ENCODE data around the gene UBE3D.
A peak's percentile ranks its signal among the peaks of the same experiment; 100 is the strongest.
"Not testable (repeated sequence)": the region's sequence is repeated elsewhere in the genome, so short reads cannot be mapped to it uniquely, and the experiment has no call there.

The UBE3D gene

DNA sequence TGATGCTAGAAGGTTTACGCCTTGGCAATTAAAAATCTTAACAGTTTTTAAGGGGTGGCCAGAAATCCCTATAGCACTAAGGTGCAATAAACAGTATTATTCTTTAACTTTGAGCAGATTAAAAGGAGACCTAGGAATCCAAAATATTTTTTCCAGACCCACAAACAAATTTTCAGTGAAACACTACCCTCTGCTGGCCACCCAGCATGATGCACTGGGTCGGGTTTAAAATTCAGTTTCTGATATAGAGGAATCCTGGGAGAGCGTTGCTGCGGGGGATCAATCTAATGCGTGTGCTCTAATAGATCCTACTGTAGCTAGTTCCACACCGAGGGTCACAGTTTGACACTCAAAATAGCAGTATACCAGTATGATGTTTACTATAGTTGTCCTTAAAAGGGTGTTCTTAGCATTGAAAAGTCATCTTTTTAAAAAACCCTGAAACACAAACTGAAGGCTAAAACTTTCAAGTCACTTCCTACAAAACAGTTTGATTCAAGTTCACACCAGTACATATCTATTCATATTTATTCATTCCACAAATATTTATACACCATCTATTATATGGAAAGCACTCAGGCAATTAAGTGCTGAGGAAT, 10.2 kb downstream of the UBE3D start:
- DNase-seq (ENCODE audit: low spot score): peak; percentile 62

- no peak for DNase-seq (ENCODE audit: low spot score)
These were observed 12.0 kb downstream of the UBE3D start for GRCh38 chr6:83053678-83054077.

GRCh38 chr6:83051377-83052172, 14.1 kb downstream of the UBE3D start:
- DNase-seq (ENCODE audit: low spot score): no peak

DNA sequence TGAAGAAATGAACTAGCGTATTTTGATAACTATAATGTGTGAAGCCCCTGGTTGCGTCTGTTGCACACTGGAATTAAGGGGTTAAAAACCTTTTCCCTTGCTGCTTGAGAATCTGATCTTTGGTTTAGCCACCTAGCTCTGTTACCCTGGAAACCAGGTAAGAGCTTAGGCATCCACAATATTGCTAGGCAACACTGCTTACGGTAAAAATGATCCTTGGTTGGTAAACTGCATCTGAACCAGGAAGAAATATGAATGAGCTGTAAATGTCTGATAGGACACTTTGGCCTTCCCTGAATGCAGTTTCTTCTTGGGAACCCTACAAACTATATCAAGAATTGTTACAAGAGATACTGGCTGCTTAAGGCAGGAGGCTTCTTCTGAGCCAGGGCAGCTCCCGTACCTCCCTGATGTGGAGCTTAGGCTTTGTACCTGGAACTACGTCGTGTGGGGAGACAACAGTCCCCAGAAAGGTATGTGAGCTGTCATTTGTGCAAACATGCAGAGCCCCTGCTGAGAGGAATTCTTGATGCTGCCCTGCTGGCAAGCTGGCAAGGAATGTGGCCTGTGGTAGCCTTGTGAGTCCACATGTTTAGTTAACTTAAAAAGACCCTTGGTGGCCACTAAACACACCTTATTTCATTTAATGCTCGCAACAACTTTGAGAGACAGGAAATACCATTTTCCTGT, 18.4 kb downstream of the UBE3D start:
- no peak for DNase-seq (ENCODE audit: low spot score)

- DNase-seq (ENCODE audit: low spot score): no peak
These were observed 21.4 kb downstream of the UBE3D start for GRCh38 chr6:83044091-83044768.

DNA sequence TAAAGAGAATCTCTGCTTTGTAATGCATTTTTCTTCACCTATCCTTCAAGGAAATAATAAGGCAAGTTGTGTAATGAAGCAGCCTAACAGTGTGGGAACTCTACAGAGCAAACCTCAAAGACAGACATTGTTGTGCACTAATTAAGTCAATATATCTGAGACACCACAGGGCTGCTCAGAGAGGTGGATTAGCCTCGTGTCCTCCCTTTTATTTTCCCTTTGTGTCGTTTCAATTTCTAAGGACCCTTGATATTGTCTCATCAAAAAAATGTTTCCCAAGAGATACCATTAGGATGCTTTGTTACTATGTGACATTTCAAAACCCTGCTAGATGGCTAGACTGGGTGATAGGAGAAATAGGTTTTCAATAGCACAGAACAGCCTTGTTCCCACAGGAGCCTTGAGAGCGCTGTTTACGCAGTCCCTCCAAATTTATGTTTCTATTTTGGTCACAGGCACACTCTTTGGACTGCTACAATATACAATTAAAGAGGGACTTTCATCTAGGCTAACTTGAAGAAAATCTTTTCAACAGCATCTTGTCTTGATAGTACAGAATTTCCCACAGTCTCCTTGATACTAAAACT, 23.1 kb downstream of the UBE3D start:
- DNase-seq (ENCODE audit: low spot score): no peak

DNA sequence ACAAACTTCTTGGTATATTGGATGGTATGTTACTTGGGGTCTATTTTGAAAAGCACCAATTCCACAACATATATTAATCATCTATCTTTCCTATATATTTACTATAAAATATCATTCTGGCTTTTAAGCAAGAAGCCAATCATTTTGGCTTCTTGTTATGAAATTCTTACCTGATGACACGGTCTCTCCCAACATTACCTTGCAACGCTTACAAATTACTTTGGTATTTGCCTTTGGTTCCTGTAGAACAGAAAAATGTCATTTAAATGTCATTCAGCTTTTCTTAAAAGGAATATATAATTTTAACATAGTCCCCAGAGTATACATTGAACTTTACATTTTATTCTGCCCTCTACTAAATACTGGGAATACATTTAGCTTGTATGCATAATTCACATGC, 27.4 kb downstream of the UBE3D start:
- DNase-seq (ENCODE audit: low spot score): no peak

DNA sequence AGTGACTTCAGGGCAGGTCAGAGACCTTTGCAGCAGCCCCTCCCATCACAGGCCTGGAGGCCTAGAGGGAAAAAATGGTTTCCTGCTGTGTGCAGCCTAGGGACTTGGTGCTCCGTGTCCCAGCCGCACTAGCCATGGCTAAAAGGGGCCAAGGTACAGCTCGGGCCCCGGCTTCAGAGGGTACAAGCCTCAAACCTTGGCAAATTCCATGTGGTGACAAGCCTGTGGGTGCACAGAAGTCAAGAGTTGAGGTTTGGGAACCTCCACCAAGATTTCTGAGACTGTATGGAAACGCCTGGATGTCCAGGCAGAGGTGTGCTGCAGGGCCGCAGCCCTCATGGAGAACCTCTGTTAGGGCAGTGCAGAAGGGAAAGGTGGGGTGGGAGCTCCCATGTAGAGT, 34.0 kb downstream of the UBE3D start:
- no peak for DNase-seq (ENCODE audit: low spot score)

GRCh38 chr6:83019741-83020140, 45.9 kb downstream of the UBE3D start:
- no peak for DNase-seq (ENCODE audit: low spot score)

DNA sequence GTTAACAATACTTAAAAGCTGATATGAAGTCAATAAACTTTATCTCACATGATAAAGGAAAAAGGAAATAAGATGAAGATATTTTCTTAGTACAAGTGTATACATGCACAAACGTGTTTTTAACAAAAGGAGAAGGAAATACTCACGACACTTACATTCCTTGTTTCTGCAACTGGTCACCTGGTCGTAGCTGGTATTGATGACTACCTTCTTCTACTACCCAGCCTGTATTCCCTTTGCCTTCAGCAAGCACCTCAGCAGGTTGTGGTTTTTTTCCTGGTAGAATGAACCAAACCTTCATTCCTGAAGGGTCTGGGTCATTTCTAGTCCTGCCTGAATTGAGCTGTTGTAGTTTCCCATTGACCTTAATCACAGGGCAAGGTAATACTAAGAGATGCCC, 54.5 kb downstream of the UBE3D start:
- not testable (repeated sequence) for DNase-seq (ENCODE audit: low spot score)

GRCh38 chr6:83008626-83009025, 57.0 kb downstream of the UBE3D start:
- no peak for DNase-seq (ENCODE audit: low spot score)

DNA sequence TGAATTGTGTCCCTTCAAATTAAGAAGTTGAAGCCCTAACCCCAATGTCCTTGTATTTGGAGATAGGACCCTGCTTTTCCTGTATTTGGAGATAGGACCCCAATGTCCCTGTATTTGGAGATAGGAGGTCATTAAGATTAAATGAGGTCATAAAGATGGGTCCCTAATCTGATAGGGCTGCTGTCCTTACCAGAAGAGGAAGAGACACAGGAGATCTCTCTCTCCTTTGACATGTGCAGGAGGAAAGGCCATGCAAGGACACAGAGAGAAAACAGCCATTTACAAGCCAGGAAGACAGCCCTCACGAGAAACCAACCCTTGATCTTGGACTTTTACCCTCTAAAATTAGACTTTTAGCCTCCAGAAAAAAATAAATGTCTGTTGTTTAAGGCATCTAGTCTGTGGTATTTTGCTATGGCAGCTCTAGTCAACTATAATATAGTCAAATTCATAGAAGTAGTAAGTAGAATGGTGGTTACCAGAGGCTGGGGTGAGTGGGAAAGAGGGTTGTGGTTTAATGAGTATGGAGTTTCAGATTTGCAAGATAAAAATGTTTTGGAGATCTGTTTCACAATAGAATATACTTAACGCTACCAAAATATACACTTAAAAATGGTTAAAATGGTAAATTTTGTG, 59.3 kb downstream of the UBE3D start:
- no peak for DNase-seq (ENCODE audit: low spot score)

DNA sequence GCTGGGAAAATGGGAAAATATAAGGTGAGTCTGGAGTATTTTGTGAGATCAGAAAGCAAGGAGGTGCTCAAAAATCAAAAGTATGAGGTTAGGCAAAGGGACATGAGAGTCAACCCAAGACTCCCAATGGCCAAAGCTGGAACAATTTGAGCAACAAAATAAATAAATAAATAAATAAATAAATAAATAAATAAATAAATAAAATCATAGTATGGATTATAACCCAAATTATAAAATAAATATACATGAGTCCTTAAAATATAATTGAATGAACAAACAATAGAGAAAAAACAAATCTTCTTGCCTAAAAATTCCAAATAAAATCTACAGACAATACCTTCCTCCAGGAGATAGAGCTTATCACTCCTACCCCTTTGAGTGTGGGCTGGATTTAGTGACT, 69.5 kb downstream of the UBE3D start:
- DNase-seq (ENCODE audit: low spot score): no peak

- no peak for DNase-seq (ENCODE audit: low spot score)
These were observed 70.6 kb downstream of the UBE3D start for GRCh38 chr6:82995066-82995465.

DNA sequence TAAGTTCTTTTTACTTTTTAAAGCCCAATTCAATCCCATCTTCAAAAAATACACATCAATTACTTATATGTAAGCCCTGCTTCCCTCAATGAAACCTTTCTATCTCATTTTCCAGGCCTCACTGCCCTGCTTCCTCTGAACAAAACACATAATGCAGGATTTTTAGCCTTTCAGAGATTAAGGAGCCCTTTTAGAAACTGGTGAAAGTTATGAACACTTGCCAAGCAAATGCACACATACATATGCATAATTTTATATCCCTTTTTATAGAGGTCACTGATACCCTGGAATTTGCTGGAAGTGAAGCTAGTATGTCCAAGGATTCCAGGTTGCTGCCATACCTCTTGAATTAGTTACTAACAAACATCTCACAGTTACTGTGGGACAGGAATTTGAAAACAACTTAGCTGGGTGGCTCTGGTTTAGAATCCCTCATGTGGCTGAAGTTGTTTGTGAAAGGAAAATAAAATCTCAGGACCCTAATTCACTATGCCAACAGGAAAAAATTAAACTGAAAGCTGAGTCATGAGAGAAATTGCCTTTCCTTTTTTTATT, 75.8 kb downstream of the UBE3D start:
- DNase-seq (ENCODE audit: low spot score): no peak

- DNase-seq (ENCODE audit: low spot score): no peak
These were observed 76.7 kb downstream of the UBE3D start for GRCh38 chr6:82988930-82989351.

GRCh38 chr6:82987951-82988350, 77.7 kb downstream of the UBE3D start:
- DNase-seq (ENCODE audit: low spot score): no peak

DNA sequence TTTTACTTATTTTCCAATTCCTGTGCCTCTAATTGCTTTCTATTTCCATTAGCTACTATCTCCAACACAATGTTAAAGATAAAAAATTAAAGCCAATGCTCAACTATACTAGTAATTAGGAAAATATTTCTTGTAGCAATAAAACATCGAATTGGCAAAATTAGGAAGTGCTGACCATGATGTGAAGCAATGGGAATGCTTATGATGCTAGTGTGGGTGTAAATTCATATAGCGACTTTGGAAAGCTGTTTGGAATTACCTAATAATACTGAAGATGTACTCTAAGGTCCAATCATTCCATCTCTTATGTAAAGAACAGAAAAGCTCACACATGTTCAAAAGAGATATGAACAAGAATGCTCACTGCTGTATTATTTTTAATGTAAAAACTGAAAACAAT, 78.2 kb downstream of the UBE3D start:
- no peak for DNase-seq (ENCODE audit: low spot score)

DNA sequence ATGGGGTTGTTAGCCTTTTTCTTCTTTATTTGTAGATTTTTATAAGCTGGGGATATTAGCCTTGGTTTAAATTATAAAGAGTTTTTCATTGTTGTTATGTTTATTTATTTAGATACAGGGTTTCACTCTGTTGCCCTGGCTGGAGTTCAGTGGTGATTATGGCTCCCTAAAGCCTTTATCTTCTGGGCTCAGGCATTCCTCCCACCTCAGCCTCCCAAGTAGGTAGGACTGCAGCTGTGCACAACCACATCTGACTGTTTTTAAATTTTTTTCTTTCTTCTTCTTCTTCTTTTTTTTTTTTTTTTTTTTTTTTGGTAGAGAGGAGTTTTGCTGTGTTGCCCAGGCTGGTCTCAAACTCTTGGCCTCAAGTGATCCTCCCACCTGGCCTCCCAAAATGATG, 80.9 kb downstream of the UBE3D start:
- no peak for DNase-seq (ENCODE audit: low spot score)

- no peak for DNase-seq (ENCODE audit: low spot score)
These were observed 85.6 kb downstream of the UBE3D start for GRCh38 chr6:82980086-82980485.

GRCh38 chr6:82979657-82980056, 86.0 kb downstream of the UBE3D start:
- no peak for DNase-seq (ENCODE audit: low spot score)
